OCI-LY1 (cell line): Measurements from ENCODE around the gene CTNNA3.

ENCODE experiments used
- H2AFZ ChIP-seq: fragments of 200-600 bp; sonication (generic), shearing (Covaris generic); 2 replicates; pipeline ENCODE4 v1.6.0; 2014; ENCODE audit warnings: antibody characterized with exemption, mild to moderate bottlenecking, low read length
- H3F3A ChIP-seq: fragments of 200-600 bp; sonication (generic), shearing (Covaris generic); 2 replicates; pipeline ENCODE4 v1.6.0; 2014; ENCODE audit warnings: mild to moderate bottlenecking, antibody characterized with exemption, low read length, moderate library complexity; ENCODE audit not compliant: insufficient read depth
- H3K27ac ChIP-seq: fragments of 200-600 bp; sonication (generic); 2 replicates; pipeline ENCODE4 v1.5.1; 2014; ENCODE audit warnings: low read length, mixed run types, mild to moderate bottlenecking, low read depth; ENCODE audit not compliant: poor library complexity, severe bottlenecking
- H3K27me3 ChIP-seq: fragments of 200-600 bp; sonication (generic); 2 replicates; pipeline ENCODE4 v1.6.0; 2014; ENCODE audit warnings: antibody characterized with exemption, mild to moderate bottlenecking, low read length, moderate library complexity; ENCODE audit not compliant: insufficient read depth
- H3K36me3 ChIP-seq: fragments of 200-600 bp; sonication (generic); 2 replicates; pipeline ENCODE4 v1.6.1; 2014; ENCODE audit warnings: mild to moderate bottlenecking, antibody characterized with exemption, low read length, moderate library complexity, mixed read lengths; ENCODE audit not compliant: insufficient read depth
- H3K4me1 ChIP-seq: fragments of 200-600 bp; sonication (generic); 2 replicates; pipeline ENCODE4 v1.5.1; 2014; ENCODE audit warnings: mild to moderate bottlenecking, low read length, moderate library complexity; ENCODE audit not compliant: insufficient read depth, severe bottlenecking
- H3K4me2 ChIP-seq: fragments of 200-600 bp; sonication (generic), shearing (Covaris generic); 2 replicates; pipeline ENCODE4 v1.6.1; 2014; ENCODE audit warnings: low read length
- H3K4me3 ChIP-seq: fragments of 200-600 bp; sonication (generic); 2 replicates; pipeline ENCODE4 v1.5.1; 2014; ENCODE audit warnings: low read length, low read depth, mild to moderate bottlenecking, mixed read lengths; ENCODE audit not compliant: poor library complexity, severe bottlenecking
- H3K79me2 ChIP-seq: fragments of 200-600 bp; shearing (Covaris generic); 2 replicates; pipeline ENCODE4 v1.6.1; 2016; ENCODE audit warnings: mixed run types, low read length, mixed read lengths; ENCODE audit not compliant: insufficient read depth
- H3K9ac ChIP-seq: fragments of 200-600 bp; sonication (generic), shearing (Covaris generic); 2 replicates; pipeline ENCODE4 v1.6.1; 2014; ENCODE audit warnings: mild to moderate bottlenecking, low read length, mixed read lengths
- H3K9me2 ChIP-seq: fragments of 200-600 bp; sonication (generic), shearing (Covaris generic); 2 replicates; pipeline ENCODE4 v1.6.1; 2014; ENCODE audit warnings: low read depth, mild to moderate bottlenecking, low read length, mixed read lengths
- H3K9me3 ChIP-seq: fragments of 200-600 bp; shearing (Covaris generic); 2 replicates; pipeline ENCODE4 v1.6.1; 2014; ENCODE audit warnings: low read length, mixed read lengths
- H4K20me1 ChIP-seq: fragments of 200-600 bp; sonication (generic), shearing (Covaris generic); 2 replicates; pipeline ENCODE4 v1.6.0; 2016; ENCODE audit warnings: mild to moderate bottlenecking, low read length; ENCODE audit not compliant: insufficient read depth
- CTCF ChIP-seq: fragments of 200-600 bp; sonication (generic), shearing (Covaris generic); IDR thresholded peaks from 2 replicates; pipeline ENCODE4 v1.5.1; 2017; ENCODE audit warnings: mild to moderate bottlenecking, antibody characterized with exemption, low read length, moderate library complexity, mixed read lengths
- EZH2 ChIP-seq: fragments of 200-600 bp; sonication (generic), shearing (Covaris generic); IDR thresholded peaks from 2 replicates; pipeline ENCODE4 v1.8.0; 2017; ENCODE audit warnings: borderline replicate concordance, mixed run types, mild to moderate bottlenecking, antibody characterized with exemption, low read length, moderate library complexity, mixed read lengths

The CTNNA3 gene

GRCh38 chr10:67017218-67017617 is 678.8 kb downstream of the CTNNA3 start:
- Histone ChIP-seq H3K9me3 (no peaks in the 10 kb centered on the region), H3K9me2 (no peaks in the 10 kb centered on the region), H3K4me3 (no peak overlapping the region), H3K9ac (no peak overlapping the region), H2AFZ (no peak overlapping the region), H4K20me1 (no peaks in the 10 kb centered on the region), H3K27me3 (no peaks in the 10 kb centered on the region), H3K4me1 (no peaks in the 10 kb centered on the region), H3K79me2 (no peaks in the 10 kb centered on the region), H3K4me2 (no peak overlapping the region), H3K27ac (no peak overlapping the region), H3K36me3 (no peaks in the 10 kb centered on the region), H3F3A (no peaks in the 10 kb centered on the region)
- TF ChIP-seq EZH2 (no peak), CTCF (no peak)

GRCh38 chr10:67015225-67015624 is 680.8 kb downstream of the CTNNA3 start:
- Histone ChIP-seq H3K36me3 (no peaks in the 10 kb centered on the region), H3K9me2 (no peaks in the 10 kb centered on the region), H3K27me3 (no peaks in the 10 kb centered on the region), H3K4me1 (no peaks in the 10 kb centered on the region), H2AFZ (no peak overlapping the region), H3K79me2 (no peaks in the 10 kb centered on the region), H3F3A (no peaks in the 10 kb centered on the region), H3K9ac (no peak overlapping the region), H3K4me2 (no peak overlapping the region), H4K20me1 (no peaks in the 10 kb centered on the region), H3K4me3 (no peak overlapping the region), H3K9me3 (no peaks in the 10 kb centered on the region), H3K27ac (no peak overlapping the region)
- no peak for TF ChIP-seq EZH2
- no peak for TF ChIP-seq CTCF

- TF ChIP-seq EZH2: no peak
- TF ChIP-seq CTCF: no peak
- Histone ChIP-seq H3K4me3 (no peak overlapping the region), H3K79me2 (no peaks in the 10 kb centered on the region)
Measured at GRCh38 chr10:67011981-67012380, 684.0 kb downstream of the CTNNA3 start.

More at GRCh38 chr10:67011981-67012380, 684.0 kb downstream of the CTNNA3 start:
- no peaks in the 10 kb centered on the region for H4K20me1 ChIP-seq
- H3K27me3 ChIP-seq: no peaks in the 10 kb centered on the region
- no peaks in the 10 kb centered on the region for H3K36me3 ChIP-seq
- H3K9me3 ChIP-seq: no peaks in the 10 kb centered on the region
- no peak overlapping the region for H3K4me2 ChIP-seq
- no peaks in the 10 kb centered on the region for H3K4me1 ChIP-seq
- no peaks in the 10 kb centered on the region for H3F3A ChIP-seq
- H3K27ac ChIP-seq: no peak overlapping the region
- no peak overlapping the region for H2AFZ ChIP-seq
- H3K9me2 ChIP-seq: no peaks in the 10 kb centered on the region
- H3K9ac ChIP-seq: no peak overlapping the region
